ENCODE results near the gene CDHR3.
"Not testable (repeated sequence)": the region's sequence is repeated elsewhere in the genome, so short reads cannot be mapped to it uniquely, and the experiment has no call there.

The CDHR3 gene

GRCh38 chr7:106003525-106004064 lies 40.5 kb downstream of the CDHR3 start:
- no peak for DNase-seq

GRCh38 chr7:106006906-106007305 lies 43.8 kb downstream of the CDHR3 start:
- DNase-seq, result no peak

- not testable (repeated sequence) for DNase-seq
These were observed 44.7 kb downstream of the CDHR3 start for GRCh38 chr7:106007796-106008195.

- DNase-seq, result peak; percentile 84
These were observed 46.6 kb downstream of the CDHR3 start for GRCh38 chr7:106009503-106010226.

GRCh38 chr7:106010331-106010730 lies 47.3 kb downstream of the CDHR3 start:
- no peak for DNase-seq

GRCh38 chr7:106010866-106011265 lies 47.8 kb downstream of the CDHR3 start:
- DNase-seq, result no peak

GRCh38 chr7:106012184-106012583 lies 49.1 kb downstream of the CDHR3 start:
- DNase-seq, result no peak

- no peak for DNase-seq
These were observed 49.9 kb downstream of the CDHR3 start for GRCh38 chr7:106012935-106013439.

GRCh38 chr7:106015381-106016218 lies 52.5 kb downstream of the CDHR3 start:
- no peak for DNase-seq

GRCh38 chr7:106016331-106016730 lies 53.3 kb downstream of the CDHR3 start:
- DNase-seq, result no peak

GRCh38 chr7:106017657-106018056 lies 54.6 kb downstream of the CDHR3 start:
- no peak for DNase-seq

GRCh38 chr7:106018566-106019469 lies 55.8 kb downstream of the CDHR3 start:
- DNase-seq, result no peak

GRCh38 chr7:106019470-106019820 lies 56.4 kb downstream of the CDHR3 start:
- DNase-seq, result no peak

- peak; percentile 41 for DNase-seq
These were observed 58.3 kb downstream of the CDHR3 start for GRCh38 chr7:106021151-106022067.

- DNase-seq, result no peak
These were observed 59.2 kb downstream of the CDHR3 start for GRCh38 chr7:106022193-106022821.

GRCh38 chr7:106023369-106024322 lies 60.6 kb downstream of the CDHR3 start:
- DNase-seq, result no peak

GRCh38 chr7:106026101-106026500 lies 63.0 kb downstream of the CDHR3 start:
- no peak for DNase-seq

GRCh38 chr7:106029451-106029850 lies 66.4 kb downstream of the CDHR3 start:
- no peak for DNase-seq

GRCh38 chr7:106029941-106030340 lies 66.9 kb downstream of the CDHR3 start:
- DNase-seq, result peak; percentile 42
